SK-N-SH (cell line): ENCODE results near the gene TMEM164. TPM values are rescaled to one million over a fixed set of nuclear protein-coding genes. Genes with fewer than 3 reads are reported as not detected.
A peak's percentile ranks its signal among the peaks of the same experiment; 100 is the strongest.

ENCODE experiments used
- CTCF ChIA-PET: fragments of 300-600, 350-600 bp; formaldehyde crosslinking; extraction: SDS; loops from one replicate; lab custom pipeline; 2021; lab: Yijun Ruan, JAX
- POLR2A ChIA-PET: fragments of 350-600 bp; sonication (Branson Sonifier 250); formaldehyde crosslinking; extraction: SDS; loops from one replicate; lab custom pipeline; 2020; ENCODE audit warnings: antibody characterized with exemption, inconsistent platforms; lab: Yijun Ruan, JAX
- DNase-seq: peaks from one replicate; pipeline ENCODE4 v3.0.0; 2012
- H2AFZ ChIP-seq: fragments of 200-600 bp; sonication (generic); 2 replicates; pipeline ENCODE4 v1.8.1; 2016; ENCODE audit warnings: antibody characterized with exemption, mild to moderate bottlenecking, low read depth
- H3F3A ChIP-seq: fragments of 200-600 bp; sonication (generic); replicated peaks from 2 replicates; pipeline ENCODE3; 2016; ENCODE audit warnings: antibody characterized with exemption, mild to moderate bottlenecking; ENCODE audit not compliant: insufficient read depth
- H3K27ac ChIP-seq, 2 experiments: fragments of 200-500 bp in 1 of 2; fragments of 200-600 bp in 1 of 2; sonication (Bioruptor generic) in 1 of 2; sonication (generic), shearing (Covaris generic) in 1 of 2; 2 replicates each; pipeline versions ENCODE4 v1.5.1 to v1.6.1; 2014 to 2016; ENCODE audit warnings: low read depth in 2 of 2, inconsistent platforms in 1 of 2, low read length in 1 of 2, mild to moderate bottlenecking in 1 of 2, mixed read lengths in 1 of 2
- H3K27me3 ChIP-seq: fragments of 200-600 bp; sonication (generic), shearing (Covaris generic); 2 replicates; pipeline ENCODE4 v1.6.1; 2016; ENCODE audit warnings: mixed run types; ENCODE audit not compliant: insufficient read depth
- H3K36me3 ChIP-seq, 2 experiments: fragments of 200-500 bp in 1 of 2; fragments of 200-600 bp in 1 of 2; sonication (Bioruptor generic) in 1 of 2; sonication (generic) in 1 of 2; replicated peaks in 1 of 2; 2 replicates each; pipeline versions ENCODE3 to v1.5.1; 2014 to 2016; ENCODE audit warnings: low read length in 1 of 2, mild to moderate bottlenecking in 1 of 2; ENCODE audit not compliant: insufficient read depth in 2 of 2, control insufficient read depth in 1 of 2
- H3K4me1 ChIP-seq, 2 experiments: fragments of 200-500 bp in 1 of 2; fragments of 200-600 bp in 1 of 2; sonication (Bioruptor generic) in 1 of 2; sonication (generic), shearing (Covaris generic) in 1 of 2; 2 replicates each; pipeline versions ENCODE4 v1.5.1 to v1.6.1; 2014 to 2016; ENCODE audit warnings: low read depth in 1 of 2, low read length in 1 of 2, mixed run types in 1 of 2; ENCODE audit not compliant: insufficient read depth in 2 of 2, control insufficient read depth in 1 of 2
- H3K4me2 ChIP-seq: fragments of 200-600 bp; sonication (generic), shearing (Covaris generic); 2 replicates; pipeline ENCODE4 v1.6.1; 2017; ENCODE audit warnings: mixed run types
- H3K4me3 ChIP-seq, 2 experiments: fragments of 200-500 bp in 1 of 2; fragments of 200-600 bp in 1 of 2; sonication (Bioruptor generic) in 1 of 2; sonication (generic), shearing (Covaris generic) in 1 of 2; 2 replicates each; pipeline versions ENCODE4 v1.5.1 to v1.8.1; 2014 to 2016; ENCODE audit warnings: low read depth in 2 of 2, inconsistent platforms in 1 of 2, low read length in 1 of 2, mild to moderate bottlenecking in 1 of 2, mixed read lengths in 1 of 2, moderate library complexity in 1 of 2
- H3K79me2 ChIP-seq: fragments of 200-600 bp; sonication (generic); 2 replicates; pipeline ENCODE4 v1.8.1; 2017; ENCODE audit warnings: mild to moderate bottlenecking; ENCODE audit not compliant: insufficient read depth
- H3K9ac ChIP-seq: fragments of 200-600 bp; sonication (generic); 2 replicates; pipeline ENCODE4 v1.6.1; 2017; ENCODE audit warnings: mixed run types
- H3K9me2 ChIP-seq: fragments of 200-600 bp; sonication (generic); 2 replicates; pipeline ENCODE4 v1.6.1; 2017; ENCODE audit warnings: mixed run types
- H3K9me3 ChIP-seq: fragments of 200-600 bp; sonication (generic); 2 replicates; pipeline ENCODE4 v1.6.1; 2017; ENCODE audit warnings: mixed run types, mild to moderate bottlenecking, moderate library complexity
- H4K20me1 ChIP-seq: fragments of 200-600 bp; sonication (generic); 2 replicates; pipeline ENCODE4 v1.6.1; 2017; ENCODE audit warnings: mild to moderate bottlenecking, mixed run types; ENCODE audit not compliant: insufficient read depth
- FOXM1 ChIP-seq: IDR thresholded peaks from 2 replicates; pipeline ENCODE4 v1.4.0; 2012; ENCODE audit warnings: low read depth, mild to moderate bottlenecking
- PBX3 ChIP-seq: IDR thresholded peaks from 2 replicates; pipeline ENCODE4; 2012
- RAD21 ChIP-seq: IDR thresholded peaks from 2 replicates; pipeline ENCODE4 v1.6.1; 2012; ENCODE audit warnings: mild to moderate bottlenecking, low read length
- REST ChIP-seq: IDR thresholded peaks from 2 replicates; pipeline ENCODE4 v1.6.1; 2012; ENCODE audit warnings: mild to moderate bottlenecking, low read depth, low read length, moderate library complexity
- TEAD4 ChIP-seq: IDR thresholded peaks from 2 replicates; pipeline ENCODE4 v1.4.0; 2012; ENCODE audit warnings: mild to moderate bottlenecking, borderline replicate concordance; ENCODE audit not compliant: insufficient read depth
- WGBS: methylation state at CpG from one replicate; pipeline ENCODE4 v1.1.6; 2017; ENCODE audit warnings: low lambda C conversion rate; 5-methylcytosine and 5-hydroxymethylcytosine counted together
- polyA plus RNA-seq, 3 experiments: library from polyadenylated mRNA; depleted of rRNA; stranded (reverse); fragments of >200 nt; gene quantifications; 2 replicates each; pipeline ENCODE4 v1.2.3, GENCODE V29; 2012

Gene TMEM164
- polyA plus RNA-seq, 1 of the 3 experiments (the other 2 are of a cell fraction): 11.9 TPM

GRCh38 chrX:110043506-110043905 is 40.6 kb downstream of the TMEM164 start:
- no peak overlapping the region for H3K4me2 ChIP-seq
- 35% methylated on average over 2 of the region's 2 CpGs for WGBS

GRCh38 chrX:110044346-110045249 is 41.7 kb downstream of the TMEM164 start:
- Histone ChIP-seq H3K27me3 (no peaks in the 10 kb centered on the region; the same call in 1 of the 2 replicates), H3K4me2 (no peak overlapping the region), H3K4me3 (no peak overlapping the region), H3K9ac (no peak overlapping the region), H3K36me3 (no peaks in the 10 kb centered on the region), H3K9me3 (no peaks in the 10 kb centered on the region), H3K9me2 (no peaks in the 10 kb centered on the region), H4K20me1 (peaks cover 9% of the 10 kb centered on the region; the same call in 1 of the 2 replicates), H3K79me2 (no peaks in the 10 kb centered on the region), H3K4me1 (no peaks in the 10 kb centered on the region; a peak in 1 of 4 replicates), H2AFZ (no peak overlapping the region), H3K27ac (no peak overlapping the region), H3F3A (no peaks in the 10 kb centered on the region)
- ChIA-PET CTCF (interaction anchor here (0.7 to 1.6 kb wide), 3 partner anchors 101 to 133 kb away, joined by 3 to 6 read pairs (median 5); no protein-coding TSS in a partner anchor), POLR2A (no interaction called here)
- no peak for DNase-seq
- 48% methylated on average over 4 of the region's 4 CpGs for WGBS
- TF ChIP-seq PBX3 (no peak), RAD21 (0 out of 2 replicates have a peak, but pooled peaks have one; percentile 18)

More at GRCh38 chrX:110043506-110043905, 40.6 kb downstream of the TMEM164 start:
- no peaks in the 10 kb centered on the region for H3K9me2 ChIP-seq
- H3K79me2 ChIP-seq: no peaks in the 10 kb centered on the region
- H3K9ac ChIP-seq: no peak overlapping the region
- H3K27ac ChIP-seq: no peak overlapping the region
- no peaks in the 10 kb centered on the region for H3K36me3 ChIP-seq
- H3F3A ChIP-seq: no peaks in the 10 kb centered on the region
- no peak overlapping the region for H3K4me3 ChIP-seq
- H2AFZ ChIP-seq: no peak overlapping the region
- H3K27me3 ChIP-seq: no peaks in the 10 kb centered on the region; the same call in 1 of the 2 replicates
- H3K4me1 ChIP-seq: no peaks in the 10 kb centered on the region; a peak in 1 of 4 replicates
- H3K9me3 ChIP-seq: no peaks in the 10 kb centered on the region
- POLR2A ChIA-PET: no interaction called here
- peaks cover 9% of the 10 kb centered on the region; the same call in 1 of the 2 replicates for H4K20me1 ChIP-seq
- TF ChIP-seq REST: no peak
- no peak for TF ChIP-seq FOXM1
- no peak for TF ChIP-seq TEAD4
- TF ChIP-seq, all 33 proteins: peak for 0
- CTCF ChIA-PET: interaction anchor here (1.8 kb wide), 1 partner anchor 18 kb away, joined by 6 read pairs; no protein-coding TSS in a partner anchor
- no peak for DNase-seq
